ENCODE data around the gene ARPC5.
"Not testable (repeated sequence)": the region's sequence is repeated elsewhere in the genome, so short reads cannot be mapped to it uniquely, and the experiment has no call there.

The ARPC5 gene

DNA sequence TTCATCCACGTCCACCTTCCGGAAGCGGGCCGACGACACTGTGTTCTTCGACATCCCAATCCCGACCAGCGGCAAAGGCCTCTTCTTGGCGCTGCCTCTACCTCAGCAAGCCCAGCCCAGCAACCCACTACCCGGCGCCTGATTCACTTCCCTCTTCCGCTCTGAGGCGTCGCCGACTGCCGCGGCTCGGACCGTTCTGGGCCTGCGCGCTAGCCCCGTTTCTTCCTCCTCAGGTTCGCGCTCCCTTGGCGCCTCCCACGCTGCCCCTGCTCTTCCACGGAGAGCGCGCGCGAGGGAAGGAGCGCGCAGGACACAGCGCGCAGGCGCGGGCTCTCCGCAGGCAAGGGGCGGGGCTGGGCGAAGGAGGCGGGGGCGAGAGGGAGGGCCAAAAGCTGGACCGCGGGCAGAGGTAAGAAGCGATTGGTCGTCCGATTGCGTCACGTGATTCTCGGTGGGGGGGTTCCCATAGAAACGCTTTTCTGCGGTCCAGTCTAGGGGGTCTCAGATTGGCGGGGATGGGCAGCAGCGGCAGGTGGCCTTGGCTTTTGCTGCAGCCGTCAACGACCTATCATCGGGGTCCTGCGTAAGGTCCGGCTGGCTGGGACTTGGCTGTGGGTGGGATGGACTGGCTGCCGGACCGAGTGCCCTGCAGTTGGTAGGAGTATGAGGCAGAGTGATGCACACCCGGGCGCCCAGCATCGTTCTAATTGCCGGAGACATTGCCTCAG lies at the start of gene ARPC5:
Gene ARPC5, minus strand, starts transcription at position 178 of the 728 bp plus-strand sequence. Its CDS starts 124 bp downstream, at position 54.
- FAIRE-seq (peak; percentile 97), DNase-seq (ENCODE audit: extremely low spot score, insufficient read length, low read depth) (peak; percentile 87)

GRCh38 chr1:183685112-183685713 lies 49.6 kb upstream of the ARPC5 start:
- DNase-seq (ENCODE audit: extremely low spot score, insufficient read length, low read depth) (peak; percentile 32), FAIRE-seq (peak; percentile 80)

GRCh38 chr1:183679363-183679762 lies 43.8 kb upstream of the ARPC5 start:
- FAIRE-seq, result not testable (repeated sequence)

GRCh38 chr1:183678819-183679218 lies 43.2 kb upstream of the ARPC5 start:
- DNase-seq (ENCODE audit: extremely low spot score, insufficient read length, low read depth) (no peak), FAIRE-seq (no peak)

More at GRCh38 chr1:183679363-183679762, 43.8 kb upstream of the ARPC5 start:
- DNase-seq (ENCODE audit: extremely low spot score, insufficient read length, low read depth), result not testable (repeated sequence)

DNA sequence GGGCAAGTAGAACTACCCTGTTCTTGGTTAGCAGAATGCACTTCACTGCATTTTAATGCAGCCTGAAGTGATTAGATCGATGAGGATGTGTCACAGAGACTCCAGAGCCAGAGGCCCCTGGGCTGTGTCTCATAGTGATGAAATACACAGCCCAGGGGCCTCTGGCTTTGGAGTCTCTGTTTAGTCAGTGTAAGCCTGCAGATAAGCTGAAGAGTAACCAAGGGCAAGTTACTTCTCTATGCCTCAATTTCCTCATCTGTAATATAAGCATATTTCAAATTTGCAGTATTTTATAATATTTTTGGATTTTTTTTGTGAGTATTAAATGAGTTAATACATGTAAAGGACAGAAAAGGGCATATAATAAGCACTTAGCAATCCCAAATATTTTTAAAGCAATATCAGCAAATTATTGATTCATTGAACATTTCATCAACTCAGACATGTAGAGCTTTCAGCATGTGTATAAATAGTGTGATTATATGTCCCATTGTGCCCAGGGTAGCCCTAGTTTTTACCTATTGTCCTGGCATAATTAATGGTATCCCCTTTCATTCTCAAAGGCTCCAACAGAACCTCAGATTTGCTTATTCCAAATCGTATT lies 41.1 kb upstream of the ARPC5 start:
- FAIRE-seq (no peak), DNase-seq (ENCODE audit: extremely low spot score, insufficient read length, low read depth) (no peak)

GRCh38 chr1:183675883-183676585 lies 40.5 kb upstream of the ARPC5 start:
- no peak for FAIRE-seq
- DNase-seq (ENCODE audit: extremely low spot score, insufficient read length, low read depth), result no peak

GRCh38 chr1:183675381-183675780 lies 39.8 kb upstream of the ARPC5 start:
- DNase-seq (ENCODE audit: extremely low spot score, insufficient read length, low read depth) (no peak), FAIRE-seq (no peak)

GRCh38 chr1:183674886-183675285 lies 39.3 kb upstream of the ARPC5 start:
- FAIRE-seq (no peak), DNase-seq (ENCODE audit: extremely low spot score, insufficient read length, low read depth) (no peak)

DNA sequence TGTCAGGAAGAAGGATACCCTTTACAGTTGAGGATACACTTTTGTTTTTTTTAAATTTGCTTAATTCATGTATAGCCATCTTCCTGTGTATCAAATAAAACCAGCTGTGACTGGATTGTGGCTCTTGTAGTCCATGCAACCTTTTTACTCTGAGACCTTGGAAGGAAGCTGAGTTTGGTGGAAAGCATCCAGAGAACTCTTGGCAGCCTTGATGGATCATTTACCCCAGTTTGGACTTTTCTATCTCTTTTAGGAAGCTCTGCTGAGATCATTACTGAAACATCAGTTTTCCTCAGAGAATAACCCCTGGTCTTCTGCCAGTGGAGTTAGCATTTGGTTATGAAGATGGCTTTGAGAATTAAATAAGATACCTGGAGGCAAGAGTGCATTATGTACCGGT lies 38.8 kb upstream of the ARPC5 start:
- FAIRE-seq, result no peak

DNA sequence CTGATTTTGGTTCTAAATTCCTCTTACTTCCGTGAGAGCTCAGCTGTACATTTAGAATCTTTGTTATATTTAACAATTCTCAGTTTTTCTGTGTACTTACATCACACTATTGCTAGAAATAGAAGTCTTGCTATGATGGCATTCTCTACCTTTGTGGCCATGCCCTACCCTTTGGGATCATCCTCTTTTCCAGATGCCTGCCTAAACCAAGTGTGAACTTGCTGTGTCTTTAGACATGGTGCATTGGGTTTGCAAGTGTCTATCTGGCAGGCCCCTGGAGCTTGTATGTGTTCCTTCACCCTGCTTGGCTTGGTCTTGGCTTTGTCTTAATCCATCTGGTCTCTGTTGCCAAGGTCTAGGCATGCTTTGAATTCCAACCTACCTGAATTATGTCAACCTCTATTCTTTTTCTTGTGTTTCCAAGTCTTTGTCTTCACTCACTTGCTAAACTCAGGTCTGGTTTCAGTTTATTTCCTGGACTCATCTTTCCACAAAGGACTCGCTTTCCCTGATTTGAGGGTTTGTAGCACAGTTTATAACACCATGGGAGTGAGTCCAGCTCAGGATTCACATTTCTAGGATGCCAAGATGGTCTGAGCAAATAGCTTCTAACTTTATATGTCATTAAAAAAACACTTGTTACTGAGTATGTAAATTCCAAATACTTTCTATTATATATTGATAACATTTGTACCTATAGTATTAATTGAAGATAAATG lies 38.2 kb upstream of the ARPC5 start:
- DNase-seq (ENCODE audit: extremely low spot score, insufficient read length, low read depth), result no peak
- FAIRE-seq, result no peak

More for the DNA sequence above, 38.8 kb upstream of the ARPC5 start:
- DNase-seq (ENCODE audit: extremely low spot score, insufficient read length, low read depth), result no peak

- DNase-seq (ENCODE audit: extremely low spot score, insufficient read length, low read depth), result no peak
- no peak for FAIRE-seq
Observed at GRCh38 chr1:183670169-183670568, 34.6 kb upstream of the ARPC5 start.

DNA sequence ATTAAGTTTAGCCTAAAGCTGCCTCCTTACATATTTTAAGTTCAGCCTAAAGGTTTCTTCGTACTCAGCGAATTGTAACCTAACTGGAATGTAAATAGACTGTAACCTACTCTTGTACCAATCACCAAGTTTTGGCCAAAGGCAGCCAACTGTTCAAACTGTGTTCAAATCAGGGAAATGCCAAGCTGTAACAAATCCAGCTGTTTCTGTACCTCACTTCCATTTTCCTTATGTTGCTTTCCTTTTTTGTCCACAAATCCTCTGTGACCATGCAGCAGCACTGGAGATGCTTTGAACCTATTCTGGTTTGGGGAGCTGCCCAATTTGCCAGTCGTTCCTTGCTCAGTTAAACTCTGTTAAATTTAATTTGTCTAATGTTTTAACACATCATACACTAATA lies 20.8 kb upstream of the ARPC5 start:
- FAIRE-seq (no peak), DNase-seq (ENCODE audit: extremely low spot score, insufficient read length, low read depth) (no peak)

- FAIRE-seq (peak; percentile 85), DNase-seq (ENCODE audit: extremely low spot score, insufficient read length, low read depth) (peak; percentile 42)
Observed at GRCh38 chr1:183655562-183656075, 20.0 kb upstream of the ARPC5 start.

DNA sequence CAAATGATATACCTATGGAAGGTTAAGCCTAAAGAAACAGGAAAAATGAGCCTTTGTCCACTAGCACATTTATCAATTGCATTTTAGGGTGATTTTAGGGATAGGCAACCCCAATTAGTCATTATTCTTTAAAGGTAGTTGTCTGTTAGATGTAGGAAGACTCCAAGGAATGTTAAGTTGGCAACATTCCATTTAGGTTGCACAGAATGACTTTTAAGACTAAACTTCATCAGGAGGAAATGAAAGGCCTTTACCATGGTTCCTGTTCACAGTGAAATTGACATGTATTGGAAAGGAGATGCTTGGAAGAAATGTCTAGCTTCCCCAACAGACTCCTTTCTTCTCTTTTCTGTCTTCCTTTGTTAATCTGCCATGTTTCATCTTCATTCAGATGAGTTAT lies 19.1 kb upstream of the ARPC5 start:
- no peak for FAIRE-seq
- DNase-seq (ENCODE audit: extremely low spot score, insufficient read length, low read depth), result no peak

GRCh38 chr1:183653876-183654451 lies 18.4 kb upstream of the ARPC5 start:
- peak; percentile 75 for FAIRE-seq

DNA sequence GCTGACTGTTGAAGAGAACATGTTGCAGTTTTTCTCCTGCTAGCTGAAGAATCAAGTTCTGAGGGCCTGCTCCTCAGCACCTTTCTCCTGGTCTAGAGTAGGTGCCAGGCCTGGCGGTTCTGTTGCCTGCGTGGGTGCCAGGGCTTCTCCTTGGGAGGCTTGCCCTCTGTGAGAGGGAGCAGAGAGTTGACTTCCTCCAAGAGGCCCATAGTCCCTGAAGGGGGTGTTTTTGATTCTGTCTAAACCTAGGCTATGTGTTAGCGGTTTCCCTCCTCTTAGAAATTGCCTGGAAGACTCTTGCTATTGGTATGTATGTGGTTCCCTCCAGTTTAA lies 17.8 kb upstream of the ARPC5 start:
- no peak for DNase-seq (ENCODE audit: extremely low spot score, insufficient read length, low read depth)
- no peak for FAIRE-seq

More at GRCh38 chr1:183653876-183654451, 18.4 kb upstream of the ARPC5 start:
- no peak for DNase-seq (ENCODE audit: extremely low spot score, insufficient read length, low read depth)

- FAIRE-seq, result peak; percentile 26
- DNase-seq (ENCODE audit: extremely low spot score, insufficient read length, low read depth), result no peak
Observed at GRCh38 chr1:183652547-183653461, 17.2 kb upstream of the ARPC5 start, which contains the start of gene APOBEC4. Gene APOBEC4 (minus strand): TSS chr1:183653316. CDS start chr1:183648781, 4,535 bp downstream.

DNA sequence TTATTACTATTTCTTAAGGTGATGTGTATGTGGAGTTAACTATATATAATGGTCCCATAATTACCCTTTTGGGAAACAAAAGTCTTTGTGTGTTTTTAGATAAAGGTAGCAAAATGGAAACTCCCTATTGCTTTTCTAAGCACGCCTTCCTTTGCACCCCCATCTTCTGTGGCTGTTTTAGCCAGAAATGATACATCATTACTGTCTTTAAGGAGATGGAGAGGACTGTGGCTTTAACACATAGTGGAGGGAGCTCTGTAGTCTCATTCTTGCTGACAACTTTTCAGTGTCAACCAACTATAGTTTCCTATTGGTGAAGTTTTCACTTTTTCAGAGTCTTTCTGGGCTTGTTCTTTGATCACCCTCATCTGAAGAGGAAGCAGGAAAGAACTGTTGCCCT lies 16.5 kb upstream of the ARPC5 start:
- DNase-seq (ENCODE audit: extremely low spot score, insufficient read length, low read depth) (no peak), FAIRE-seq (peak; percentile 72)

Measured in GM18507 (cell line).